ENCODE data around the gene ACBD6. TPM values are rescaled to one million over a fixed set of nuclear protein-coding genes. Genes with fewer than 3 reads are reported as not detected.
A peak's percentile ranks its signal among the peaks of the same experiment; 100 is the strongest.

Gene ACBD6
- total and polyA plus RNA-seq, 7 donors, result 12.6 to 20.4 (median 17.3) TPM

- TF ChIP-seq, protein P1, sequence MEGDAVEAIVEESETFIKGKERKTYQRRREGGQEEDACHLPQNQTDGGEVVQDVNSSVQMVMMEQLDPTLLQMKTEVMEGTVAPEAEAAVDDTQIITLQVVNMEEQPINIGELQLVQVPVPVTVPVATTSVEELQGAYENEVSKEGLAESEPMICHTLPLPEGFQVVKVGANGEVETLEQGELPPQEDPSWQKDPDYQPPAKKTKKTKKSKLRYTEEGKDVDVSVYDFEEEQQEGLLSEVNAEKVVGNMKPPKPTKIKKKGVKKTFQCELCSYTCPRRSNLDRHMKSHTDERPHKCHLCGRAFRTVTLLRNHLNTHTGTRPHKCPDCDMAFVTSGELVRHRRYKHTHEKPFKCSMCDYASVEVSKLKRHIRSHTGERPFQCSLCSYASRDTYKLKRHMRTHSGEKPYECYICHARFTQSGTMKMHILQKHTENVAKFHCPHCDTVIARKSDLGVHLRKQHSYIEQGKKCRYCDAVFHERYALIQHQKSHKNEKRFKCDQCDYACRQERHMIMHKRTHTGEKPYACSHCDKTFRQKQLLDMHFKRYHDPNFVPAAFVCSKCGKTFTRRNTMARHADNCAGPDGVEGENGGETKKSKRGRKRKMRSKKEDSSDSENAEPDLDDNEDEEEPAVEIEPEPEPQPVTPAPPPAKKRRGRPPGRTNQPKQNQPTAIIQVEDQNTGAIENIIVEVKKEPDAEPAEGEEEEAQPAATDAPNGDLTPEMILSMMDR (IDR thresholded peaks at IDR 0.05), result no peak
- Histone ChIP-seq H3K9me3 (no peaks in the 10 kb centered on the region), H3K27ac (no peak overlapping the region), H3K36me3 (ENCODE audit: insufficient read depth in 1 of 2, low read depth in 1 of 2) (no peaks in the 10 kb centered on the region), H3K4me3 (no peak overlapping the region), H3K27me3 (ENCODE audit: insufficient read depth in 3 of 3, low read length in 2 of 3) (no peaks in the 10 kb centered on the region), H3K4me1 (peaks cover 14% of the 10 kb centered on the region)
- no peak for ATAC-seq
- DNase-seq, result no peak
- intact Hi-C loops (cut with DNase I), result loop anchor here in 1 of 2 donors (5.0 kb wide), 1 partner anchor 122 kb away; no protein-coding TSS in a partner anchor
- 83 to 89% (median 84%) methylated on average over 3 of the region's 3 CpGs for WGBS, 3 donors
Measured at GRCh38 chr1:180360333-180361075, 141.9 kb downstream of the ACBD6 start.

GRCh38 chr1:180358649-180359048 lies 143.7 kb downstream of the ACBD6 start:
- Histone ChIP-seq H3K9me3 (no peaks in the 10 kb centered on the region), H3K27ac (no peak overlapping the region), H3K27me3 (ENCODE audit: insufficient read depth in 3 of 3, low read length in 2 of 3) (no peaks in the 10 kb centered on the region), H3K36me3 (ENCODE audit: insufficient read depth in 1 of 2, low read depth in 1 of 2) (no peaks in the 10 kb centered on the region), H3K4me3 (no peak overlapping the region), H3K4me1 (peaks cover 15% of the 10 kb centered on the region)
- DNase-seq (peak; percentile 25 to 62), ATAC-seq (peak; percentile 51 to 85 (median 79))
- TF ChIP-seq, protein P1 (IDR thresholded peaks at IDR 0.05), result no peak
- WGBS, 3 donors, result 14 to 18% (median 15%) methylated on average over 1 of the region's 1 CpG
- intact Hi-C loops (cut with DNase I), result no loop called here

GRCh38 chr1:180353945-180354344 lies 148.4 kb downstream of the ACBD6 start:
- Histone ChIP-seq H3K9me3 (no peaks in the 10 kb centered on the region), H3K4me3 (no peak overlapping the region), H3K4me1 (peaks cover 8% of the 10 kb centered on the region), H3K36me3 (ENCODE audit: insufficient read depth in 1 of 2, low read depth in 1 of 2) (no peaks in the 10 kb centered on the region), H3K27ac (no peak overlapping the region), H3K27me3 (ENCODE audit: insufficient read depth in 3 of 3, low read length in 2 of 3) (no peaks in the 10 kb centered on the region)
- DNase-seq (no peak), ATAC-seq (no peak)
- intact Hi-C loops (cut with DNase I), result no loop called here
- WGBS, 3 donors, result 68 to 81% (median 81%) methylated on average over 2 of the region's 2 CpGs
- TF ChIP-seq, protein P1 (IDR thresholded peaks at IDR 0.05), result no peak

GRCh38 chr1:180352588-180352987 lies 149.8 kb downstream of the ACBD6 start:
- Histone ChIP-seq H3K27me3 (ENCODE audit: insufficient read depth in 3 of 3, low read length in 2 of 3) (no peaks in the 10 kb centered on the region), H3K9me3 (no peaks in the 10 kb centered on the region), H3K36me3 (ENCODE audit: insufficient read depth in 1 of 2, low read depth in 1 of 2) (no peaks in the 10 kb centered on the region), H3K4me1 (peaks cover 2% of the 10 kb centered on the region), H3K27ac (no peak overlapping the region), H3K4me3 (no peak overlapping the region)
- TF ChIP-seq, protein P1 (IDR thresholded peaks at IDR 0.05), result no peak
- ATAC-seq, result no peak
- DNase-seq, result no peak
- WGBS, 3 donors, result 91 to 99% (median 96%) methylated on average over 2 of the region's 2 CpGs
- intact Hi-C loops (cut with DNase I), result no loop called here
